Pancreas (tissue), 10 donors: Measurements from ENCODE around the gene SLC30A7. TPM values are rescaled to one million over a fixed set of nuclear protein-coding genes. Genes with fewer than 3 reads are reported as not detected.

Experiments
- ATAC-seq, 4 donors: fragments of 200-7000 bp; cut with Tn5 transposase; one replicate each; pipeline versions ENCODE4 v1.8.0 to v1.9.1; 2020; ENCODE audit warnings: mild to moderate bottlenecking in 4 of 4, moderate library complexity in 4 of 4
- DNase-seq, 6 donors: peaks; one replicate each; pipeline ENCODE4 v3.0.0-alpha.2; 2020
- FAIRE-seq: peaks from 2 replicates; lab custom pipeline; 2012; peaks lifted over from hg19 to GRCh38; lab: Jason Lieb, UNC
- H3K27ac ChIP-seq, 4 donors: fragments of 200-600 bp; sonication (generic); 1 replicate in 3 of 4; 2 replicates in 1 of 4; pipeline versions ENCODE4 v1.5.0 to v1.8.0; 2020
- H3K27me3 ChIP-seq, 4 donors: fragments of 200-600 bp; one replicate each; pipeline ENCODE4 v1.8.0; 2021
- H3K36me3 ChIP-seq, 3 donors: fragments of 200-600 bp; sonication (generic) in 1 of 3; one replicate each; pipeline versions ENCODE4 v1.5.0 to v1.8.0; 2020 to 2021
- H3K4me1 ChIP-seq, 3 donors: fragments of 200-600 bp; one replicate each; pipeline ENCODE4 v1.8.0; 2021
- H3K4me3 ChIP-seq, 4 donors: fragments of 200-600 bp; sonication (generic) in 2 of 4; one replicate each; pipeline versions ENCODE4 v1.5.0 to v1.8.0; 2020 to 2021
- H3K9me3 ChIP-seq, 4 donors: fragments of 200-600 bp; one replicate each; pipeline ENCODE4 v1.8.0; 2021
- WGBS, 2 donors: extraction: QIAGEN DNeasy Blood & Tissue Kit; methylation state at CpG; one replicate each; pipeline ENCODE4 v1.1.7; 2013; 5-methylcytosine and 5-hydroxymethylcytosine counted together
- intact Hi-C, 3 donors: fragments of 100-400 bp; cut with DNase I; formaldehyde crosslinking; loops; one replicate each; pipeline versions ENCODE4 v1.11.1 to v1.14.2; 2022
- polyA plus RNA-seq, 2 donors: library from polyadenylated mRNA; stranded (reverse); fragments of 200-250 nt; gene quantifications; one replicate each; pipeline ENCODE4 v1.2.3, GENCODE V29; 2013
- total RNA-seq, 6 donors: library from RNA; stranded (reverse); fragmentation: NEBNext Ultra II Directional in 4 of 6; extraction: Animal tissue kit (Norgen Biotek cat#: 25700) in 4 of 6; gene quantifications; one replicate each; pipeline versions ENCODE4 v1.2.1 to v1.2.4, GENCODE V29; 2021 to 2023
- TF ChIP-seq, protein P1 (sequence below), 4 donors: fragments of 200-600 bp; sonication (generic) in 3 of 4; IDR thresholded peaks; one replicate each; pipeline versions ENCODE4 v1.5.0 to v1.8.0; 2021; ENCODE audit warnings: antibody characterized with exemption in 4 of 4
- donor health status: healthy with polysubstance abuse.
- donor health status: DM: no; HTN: no; CAD: no; lungs with moderate emphysema.
- donor health status: DM: no; HTN: no; CAD: no.
- donor health status: control.
- donor health status: control.
- donor health status: Bipolar disorder and iron deficiency.
- donor health status: DM: yes; HTN: yes; CAD: no.
- donor health status: DM: no; HTN: no; CAD: no.
- donor health status: DM: no; HTN: no; CAD: no.
- donor health status: DM: yes; HTN: yes; CAD: no.

The SLC30A7 gene
- total and polyA plus RNA-seq, 8 donors: 2.5 to 21.4 (median 11.0) TPM

DNA sequence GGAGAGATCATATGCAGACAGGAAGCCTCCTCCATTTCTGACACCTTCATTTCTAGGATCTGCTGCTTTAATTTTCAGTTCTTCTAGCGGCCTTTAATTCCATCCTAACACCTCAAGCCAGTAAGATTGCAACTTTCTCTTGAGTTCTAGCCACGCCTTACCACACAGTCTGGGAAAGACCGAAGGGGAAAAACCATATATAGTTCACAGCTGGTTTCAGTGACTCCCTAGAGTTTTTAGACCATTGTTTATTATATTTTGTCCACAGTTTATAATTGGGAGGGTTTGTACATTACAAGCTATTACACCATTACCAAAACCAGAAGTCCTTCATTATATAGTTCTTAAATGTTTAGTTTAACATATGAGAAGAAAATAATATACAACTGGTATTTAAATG is 92.2 kb downstream of the SLC30A7 start:
- DNase-seq (no peak), FAIRE-seq (no peak), ATAC-seq (no peak)
- Histone ChIP-seq H3K9me3 (no peaks in the 10 kb centered on the region), H3K36me3 (no peaks in the 10 kb centered on the region), H3K27me3 (no peaks in the 10 kb centered on the region), H3K4me3 (no peak overlapping the region), H3K27ac (no peak overlapping the region), H3K4me1 (peaks cover 0 to 10% (median 0%) of the 10 kb centered on the region in 3 donors)
- intact Hi-C loops: no loop called here
- TF ChIP-seq, protein P1, sequence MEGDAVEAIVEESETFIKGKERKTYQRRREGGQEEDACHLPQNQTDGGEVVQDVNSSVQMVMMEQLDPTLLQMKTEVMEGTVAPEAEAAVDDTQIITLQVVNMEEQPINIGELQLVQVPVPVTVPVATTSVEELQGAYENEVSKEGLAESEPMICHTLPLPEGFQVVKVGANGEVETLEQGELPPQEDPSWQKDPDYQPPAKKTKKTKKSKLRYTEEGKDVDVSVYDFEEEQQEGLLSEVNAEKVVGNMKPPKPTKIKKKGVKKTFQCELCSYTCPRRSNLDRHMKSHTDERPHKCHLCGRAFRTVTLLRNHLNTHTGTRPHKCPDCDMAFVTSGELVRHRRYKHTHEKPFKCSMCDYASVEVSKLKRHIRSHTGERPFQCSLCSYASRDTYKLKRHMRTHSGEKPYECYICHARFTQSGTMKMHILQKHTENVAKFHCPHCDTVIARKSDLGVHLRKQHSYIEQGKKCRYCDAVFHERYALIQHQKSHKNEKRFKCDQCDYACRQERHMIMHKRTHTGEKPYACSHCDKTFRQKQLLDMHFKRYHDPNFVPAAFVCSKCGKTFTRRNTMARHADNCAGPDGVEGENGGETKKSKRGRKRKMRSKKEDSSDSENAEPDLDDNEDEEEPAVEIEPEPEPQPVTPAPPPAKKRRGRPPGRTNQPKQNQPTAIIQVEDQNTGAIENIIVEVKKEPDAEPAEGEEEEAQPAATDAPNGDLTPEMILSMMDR (IDR thresholded peaks at IDR 0.05): no peak
- WGBS, 2 donors: 95 to 97% methylated on average over 3 of the region's 3 CpGs

DNA sequence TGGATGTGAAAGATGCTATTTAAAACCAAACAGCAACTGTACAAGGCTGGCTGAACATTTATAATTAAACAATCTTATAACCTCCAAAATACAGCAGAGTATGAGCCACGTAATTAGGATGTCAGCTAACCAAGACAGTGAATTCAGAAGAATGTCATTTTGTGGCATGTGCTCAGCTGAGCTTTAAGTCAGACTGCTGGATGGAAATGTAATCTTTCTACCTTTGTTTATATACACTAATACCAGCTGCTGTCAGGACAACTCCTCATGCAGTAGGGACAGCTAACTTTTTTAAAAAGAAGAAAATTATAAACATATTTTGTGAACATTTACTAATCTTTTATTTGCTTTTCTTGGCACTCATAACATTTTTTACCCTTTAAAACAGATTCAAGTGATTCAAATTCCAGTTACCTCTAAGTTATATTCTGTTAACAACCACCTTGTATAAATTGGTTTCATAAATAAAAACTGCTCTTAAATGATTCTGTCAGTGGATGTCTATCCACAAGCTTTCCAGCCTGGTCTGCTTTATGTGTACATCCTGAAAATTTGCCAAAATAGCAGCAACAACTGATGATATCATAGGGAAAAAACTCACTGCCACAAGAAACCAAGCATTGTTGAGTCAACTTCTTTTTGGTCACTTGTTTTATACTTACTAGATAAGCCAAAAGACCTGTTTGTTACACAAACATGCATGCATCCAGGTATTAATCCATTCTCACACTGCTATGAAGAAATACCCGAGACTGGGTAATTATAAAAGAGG is 93.6 kb downstream of the SLC30A7 start:
- no peaks in the 10 kb centered on the region for H3K9me3 ChIP-seq
- no peak overlapping the region for H3K4me3 ChIP-seq
- intact Hi-C loops: no loop called here
- TF ChIP-seq, protein P1 (IDR thresholded peaks at IDR 0.05): no peak
- H3K27ac ChIP-seq: peak overlapping the region in 1 of 4 donors; percentile 44
- no peaks in the 10 kb centered on the region for H3K36me3 ChIP-seq
- no peaks in the 10 kb centered on the region for H3K27me3 ChIP-seq
- no peak for FAIRE-seq
- H3K4me1 ChIP-seq: peaks cover 0 to 10% (median 0%) of the 10 kb centered on the region in 3 donors
- 65 to 77% methylated on average over 2 of the region's 2 CpGs for WGBS, 2 donors
- DNase-seq: no peak
- peak in 1 of 4 donors; percentile 51 for ATAC-seq

GRCh38 chr1:100995198-100995988 is 99.5 kb downstream of the SLC30A7 start:
- no peak for ATAC-seq

GRCh38 chr1:100998426-100998825 is 102.5 kb downstream of the SLC30A7 start:
- intact Hi-C loops: no loop called here
- Histone ChIP-seq H3K4me3 (no peak overlapping the region), H3K4me1 (peaks cover 0 to 5% (median 0%) of the 10 kb centered on the region in 3 donors), H3K9me3 (no peaks in the 10 kb centered on the region), H3K27ac (no peak overlapping the region), H3K27me3 (no peaks in the 10 kb centered on the region), H3K36me3 (no peaks in the 10 kb centered on the region)
- no peak for ATAC-seq
- WGBS, 2 donors: 100% methylated on average over 1 of the region's 1 CpG
- TF ChIP-seq, protein P1 (IDR thresholded peaks at IDR 0.05): no peak
- no peak for DNase-seq
- no peak for FAIRE-seq

More at GRCh38 chr1:100995198-100995988, 99.5 kb downstream of the SLC30A7 start:
- H3K27me3 ChIP-seq: no peaks in the 10 kb centered on the region
- H3K36me3 ChIP-seq: no peaks in the 10 kb centered on the region
- H3K4me3 ChIP-seq: no peak overlapping the region
- DNase-seq: no peak
- intact Hi-C loops: no loop called here
- no peaks in the 10 kb centered on the region for H3K4me1 ChIP-seq
- 80% methylated on average over 4 of the region's 4 CpGs for WGBS, 2 donors
- H3K27ac ChIP-seq: no peak overlapping the region
- TF ChIP-seq, protein P1 (IDR thresholded peaks at IDR 0.05): no peak
- no peaks in the 10 kb centered on the region for H3K9me3 ChIP-seq
- FAIRE-seq: no peak
